COLO668 (cell line): ENCODE measurements around the gene ODR4.
"Not testable (repeated sequence)": the region's sequence is repeated elsewhere in the genome, so short reads cannot be mapped to it uniquely, and the experiment has no call there.

Experiments used
- DNase-seq: peaks from one replicate; lab custom pipeline; 2025; ENCODE audit not compliant: unreplicated experiment; lab: John Stamatoyannopoulos, UW

Gene ODR4

DNA sequence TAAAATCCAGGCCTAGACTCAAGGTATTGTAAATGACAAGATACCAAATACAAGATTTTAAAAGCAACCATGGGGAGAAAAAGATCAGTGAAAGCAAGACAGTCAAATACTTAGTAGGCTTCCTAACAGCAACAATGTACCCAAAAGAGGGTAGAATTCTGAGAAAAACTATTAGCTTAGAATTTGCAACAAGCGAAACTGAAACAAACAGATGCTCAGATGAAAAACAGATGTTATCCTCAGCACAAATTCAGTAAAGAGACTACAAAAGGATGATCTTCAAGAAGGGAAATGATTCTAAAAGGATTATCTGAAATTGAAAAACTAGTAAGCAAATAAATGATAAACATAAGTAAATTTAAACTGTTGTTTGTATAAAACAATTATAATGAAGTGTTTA is 45.3 kb downstream of the ODR4 start:
- no peak for DNase-seq

DNA sequence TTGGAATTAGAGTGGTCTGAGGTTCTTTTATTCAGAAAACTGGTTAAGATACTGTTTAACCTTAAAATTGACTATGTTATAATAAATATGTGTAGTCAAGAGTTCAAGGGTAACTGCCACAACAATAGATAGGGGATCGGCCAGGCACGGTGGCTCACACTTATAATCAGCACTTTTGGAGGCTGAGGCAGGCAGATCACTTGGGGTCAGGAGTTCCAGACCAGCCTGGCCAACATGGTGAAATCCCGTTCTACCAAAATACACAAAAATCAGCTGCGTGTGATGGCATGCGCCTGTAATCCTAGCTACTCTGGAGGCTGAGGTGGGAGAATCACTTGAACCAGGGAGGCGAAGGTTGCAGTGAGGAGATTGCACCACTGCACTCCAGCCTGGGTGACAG is 45.8 kb downstream of the ODR4 start:
- no peak for DNase-seq

DNA sequence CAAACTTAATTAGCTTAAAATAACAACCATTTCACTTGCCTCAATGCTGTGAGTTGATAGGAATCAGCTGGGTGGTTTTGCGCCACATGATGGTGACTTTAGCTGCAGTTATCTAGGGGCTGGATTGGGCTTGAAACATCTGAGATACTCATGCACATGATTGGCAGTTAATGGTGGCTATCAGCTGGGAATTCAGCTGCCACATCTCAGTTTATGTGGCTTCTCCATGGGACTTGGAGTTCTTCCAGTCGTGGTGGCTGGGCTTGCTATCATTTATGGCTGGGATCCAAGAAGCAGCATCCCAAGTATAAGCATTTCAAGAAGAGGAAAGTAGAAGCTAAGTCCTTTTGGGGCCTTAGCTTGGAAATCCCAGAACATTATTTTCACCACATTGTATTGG is 48.9 kb downstream of the ODR4 start:
- no peak for DNase-seq

DNA sequence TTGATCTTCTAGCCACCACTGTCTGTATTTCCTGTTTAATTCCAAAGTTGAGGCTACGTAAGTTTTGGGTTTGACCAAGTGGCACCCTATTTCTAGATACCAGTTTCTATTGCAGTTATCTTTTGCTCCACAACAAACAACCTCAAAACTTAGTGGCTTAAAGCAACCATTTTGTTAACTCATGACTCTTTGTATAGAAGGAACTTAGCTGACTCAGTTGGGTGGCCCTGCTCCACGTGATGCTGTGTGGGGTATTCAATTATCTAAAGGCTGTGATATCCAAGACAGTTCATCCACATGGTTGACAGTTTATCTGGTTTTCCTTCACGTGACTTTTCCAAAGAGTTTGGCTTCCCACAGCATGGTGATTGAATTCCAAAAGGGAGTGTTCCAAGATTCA is 50.5 kb downstream of the ODR4 start:
- DNase-seq, result no peak

DNA sequence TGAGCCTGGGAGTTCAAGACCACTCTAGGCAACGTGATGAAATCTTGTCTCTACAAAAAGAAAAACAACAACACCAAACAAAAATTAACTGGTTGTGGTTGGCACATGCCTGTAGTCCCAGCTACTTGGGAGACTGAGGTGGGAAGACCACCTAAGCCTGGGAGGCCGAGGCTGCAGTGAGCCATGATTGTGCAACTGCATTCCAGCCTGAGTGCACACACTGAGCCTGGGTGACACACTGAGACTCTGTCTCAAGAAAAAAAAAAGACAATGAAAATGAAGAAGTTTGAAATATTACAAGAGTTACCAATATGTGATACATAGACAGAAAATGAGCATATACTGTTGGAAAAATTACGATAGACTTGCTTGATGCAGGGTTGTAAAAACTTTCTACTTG is 53.4 kb downstream of the ODR4 start:
- no peak for DNase-seq

DNA sequence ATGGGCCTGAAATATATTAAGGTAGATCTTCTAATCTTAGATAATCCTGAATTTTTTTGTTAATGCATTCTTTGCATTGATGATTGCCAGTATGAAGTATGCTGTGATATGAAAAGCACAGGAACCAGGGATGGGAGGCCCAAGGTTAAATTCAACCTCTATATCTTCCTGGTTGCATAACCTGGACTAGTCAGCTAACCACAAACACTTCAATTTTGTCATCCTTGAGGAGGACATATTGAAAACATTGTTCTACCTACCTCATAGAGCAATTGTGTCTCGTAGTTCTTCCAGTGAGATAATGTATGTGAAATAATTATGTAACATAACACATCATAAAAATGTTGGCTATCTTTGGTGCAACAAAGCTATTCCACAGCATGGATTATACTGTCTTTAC is 59.7 kb downstream of the ODR4 start:
- DNase-seq, result no peak

DNA sequence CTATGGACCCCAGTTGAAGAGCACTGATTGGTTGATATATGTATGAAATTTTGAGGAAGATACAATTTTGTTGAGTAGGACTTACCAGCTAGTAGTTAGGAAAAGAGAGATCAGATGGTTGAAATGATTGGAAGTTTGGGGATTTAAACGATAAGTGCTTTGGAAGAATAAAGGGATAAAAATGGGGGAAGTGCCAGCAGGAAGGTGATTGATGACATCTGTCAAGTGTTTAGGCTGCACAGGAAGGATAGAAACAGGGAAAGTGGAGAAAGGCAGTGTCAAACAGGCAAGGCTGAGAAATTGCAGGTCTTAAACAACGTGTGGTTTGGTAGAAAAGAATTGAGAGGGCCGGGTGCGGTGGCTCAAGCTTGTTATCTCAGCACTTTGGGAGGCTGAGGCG is 62.9 kb downstream of the ODR4 start:
- DNase-seq, result no peak

DNA sequence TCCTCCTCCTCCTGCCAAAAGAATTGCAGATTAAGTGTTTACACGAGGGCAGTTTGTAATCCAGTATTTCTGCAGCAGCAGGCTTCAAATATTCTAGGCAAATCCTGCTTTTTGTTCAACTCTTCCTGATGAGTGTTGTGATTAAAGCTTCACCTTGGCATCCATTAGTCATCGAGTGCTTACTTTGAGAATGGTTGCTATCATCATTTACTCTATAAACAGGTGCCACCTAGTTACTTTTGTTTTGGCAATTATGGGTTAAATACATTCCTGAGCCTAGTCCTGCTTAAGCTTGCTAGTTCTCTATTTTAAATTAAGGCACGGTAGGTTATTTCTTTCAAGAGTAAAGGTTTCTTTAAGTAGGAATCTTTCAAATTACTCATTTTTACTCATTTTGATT is 64.9 kb downstream of the ODR4 start:
- DNase-seq, result no peak

DNA sequence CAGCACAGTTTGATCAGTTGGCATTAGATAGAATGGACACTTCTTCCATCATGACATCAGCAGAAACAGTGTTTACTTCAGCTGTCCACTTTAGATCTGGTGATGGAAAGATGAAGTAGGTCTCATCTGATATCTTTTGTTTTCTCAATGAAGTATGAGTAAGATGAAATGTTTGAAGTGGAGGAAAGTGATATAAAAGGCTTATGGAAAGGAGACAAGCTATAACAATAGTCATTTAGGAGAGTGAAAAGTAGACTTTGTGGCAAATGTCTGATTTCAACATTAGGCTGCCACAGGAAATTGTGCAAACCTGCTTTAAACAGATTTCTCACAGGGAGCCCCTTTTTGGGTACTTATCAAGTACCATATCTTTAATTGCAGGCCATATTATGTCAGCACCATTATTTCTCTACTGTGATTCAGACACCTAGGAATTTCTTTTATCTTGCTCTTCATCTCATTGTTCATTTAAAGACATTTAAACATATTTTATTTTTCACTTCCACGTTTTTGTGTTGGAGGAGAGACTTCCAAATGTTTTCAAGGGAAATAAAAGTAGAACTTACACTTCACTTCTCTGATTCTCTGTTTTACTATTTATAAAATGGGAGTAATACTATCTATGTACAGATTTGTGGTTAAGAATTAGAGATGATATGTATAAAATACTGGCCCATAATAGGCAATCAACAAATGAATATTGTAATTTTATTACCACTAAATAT is 67.2 kb downstream of the ODR4 start:
- DNase-seq, result no peak

DNA sequence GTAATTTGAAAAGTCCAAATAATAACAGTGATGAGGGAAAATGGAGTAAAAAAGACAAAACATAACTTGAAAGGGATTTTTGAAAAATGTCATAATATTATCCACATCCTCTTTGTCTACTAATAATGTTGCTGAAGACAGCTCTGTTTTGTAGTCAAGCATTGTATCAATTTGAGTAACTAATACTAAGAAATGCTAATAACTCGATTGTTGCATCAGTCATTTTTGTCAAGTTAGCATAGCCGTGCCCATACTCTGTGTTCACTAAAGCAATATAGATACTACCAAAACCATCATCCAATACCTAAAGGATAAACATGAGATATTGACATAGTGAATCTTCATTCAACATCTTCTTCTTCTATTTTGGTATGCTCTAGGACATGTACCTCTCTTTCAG is 68.0 kb downstream of the ODR4 start:
- DNase-seq, result no peak

DNA sequence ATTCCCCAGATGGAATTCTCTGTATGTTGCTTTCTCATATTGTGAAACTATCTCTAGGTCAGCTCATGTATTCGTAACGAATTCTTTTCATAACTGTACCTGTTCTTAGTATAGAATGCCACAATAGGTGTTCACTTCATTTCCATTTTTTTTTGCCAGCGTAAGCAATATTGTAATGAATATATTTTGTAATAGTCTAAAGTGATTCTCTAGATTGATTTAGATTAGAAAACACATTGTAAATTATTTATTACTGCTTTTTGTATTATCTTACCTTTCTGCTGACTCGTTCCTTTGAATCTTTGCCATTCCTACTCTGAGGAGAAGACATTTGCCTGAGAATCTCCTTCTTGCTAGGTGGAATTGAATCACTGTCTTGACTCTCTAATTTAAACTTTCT is 70.5 kb downstream of the ODR4 start:
- no peak for DNase-seq

DNA sequence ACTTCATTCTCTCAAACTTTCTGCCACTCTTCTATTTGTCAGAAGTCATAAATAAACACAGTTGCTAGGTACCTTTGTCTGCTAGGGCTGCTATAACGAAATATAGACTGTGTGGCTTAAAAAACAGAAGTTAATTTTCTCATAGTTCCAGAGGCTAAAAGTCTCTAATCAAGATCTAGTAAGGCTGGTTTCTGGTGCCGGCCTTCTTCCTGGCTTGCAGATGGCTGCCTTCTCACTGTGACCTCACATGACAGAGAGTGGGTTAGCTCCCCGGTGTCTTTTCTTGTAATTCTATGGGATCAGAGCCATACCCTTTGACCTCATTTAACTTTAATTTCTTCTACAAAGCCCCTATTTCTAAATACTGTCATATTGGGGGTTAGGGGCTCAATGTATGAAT is 79.3 kb downstream of the ODR4 start:
- no peak for DNase-seq

DNA sequence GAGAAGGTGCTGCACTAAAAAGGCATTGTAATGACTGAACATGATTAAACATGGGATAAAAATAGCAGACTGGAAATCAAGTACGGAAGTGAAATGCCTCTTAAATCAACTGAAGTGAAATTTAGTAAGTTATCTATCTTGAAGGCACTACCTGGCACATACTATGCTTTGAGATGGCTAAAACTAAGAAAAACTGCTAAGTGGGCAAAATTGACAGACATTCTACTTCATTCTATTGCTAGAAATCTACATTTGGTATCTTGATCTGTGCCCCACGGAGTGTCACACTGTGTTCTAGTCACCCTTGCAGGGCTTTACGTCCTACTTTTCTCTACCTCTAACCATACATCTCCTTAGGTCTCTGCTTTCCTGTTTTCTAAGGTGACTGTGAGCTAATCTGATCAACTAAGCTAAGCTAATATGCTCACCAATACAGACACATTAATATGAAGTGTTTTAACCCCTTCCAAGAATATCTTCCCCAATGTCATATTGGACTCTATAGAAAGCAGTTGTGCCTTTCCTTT is 81.2 kb downstream of the ODR4 start:
- peak; percentile 7 for DNase-seq

DNA sequence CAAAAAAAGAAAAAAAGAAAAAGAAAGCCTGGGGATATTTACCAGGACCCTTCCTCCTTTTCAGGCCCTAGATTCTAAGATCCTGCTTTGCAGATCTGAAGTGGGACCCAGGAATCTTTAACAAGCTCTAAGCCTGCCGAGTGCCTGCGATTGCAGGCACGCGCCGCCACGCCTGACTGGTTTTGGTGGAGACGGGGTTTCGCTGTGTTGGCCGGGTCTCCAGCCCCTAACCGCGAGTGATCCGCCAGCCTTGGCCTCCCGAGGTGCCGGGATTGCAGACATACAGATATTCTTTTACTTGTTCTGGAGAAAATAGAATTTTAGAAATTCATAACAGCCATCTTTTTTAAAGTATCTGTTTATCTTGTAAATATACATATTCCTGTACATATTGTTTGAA is 83.5 kb downstream of the ODR4 start:
- not testable (repeated sequence) for DNase-seq

DNA sequence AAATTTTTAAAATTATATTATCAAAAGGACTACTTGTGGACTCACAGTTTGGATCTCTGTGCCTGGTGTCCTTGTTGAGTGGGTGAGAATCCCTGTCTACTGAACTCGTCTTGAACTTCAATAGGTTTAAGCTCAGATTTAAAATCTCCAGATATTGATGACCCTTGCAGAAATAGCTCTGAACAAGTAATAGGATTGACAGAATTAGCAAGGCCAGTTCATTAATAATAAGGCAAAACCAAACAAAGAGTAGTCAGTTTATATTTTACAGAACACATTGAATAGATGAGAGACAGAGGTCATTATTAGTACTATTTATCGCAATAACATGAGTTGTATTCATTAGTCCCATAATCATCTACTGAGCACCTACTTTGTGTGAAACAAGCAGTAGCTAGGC is 85.4 kb downstream of the ODR4 start, which contains the start of gene PDC:
Gene PDC, minus strand, starts transcription at position 101 of the 400 bp plus-strand sequence. CDS start 11,655 bp downstream, outside the sequence.
- DNase-seq, result no peak

DNA sequence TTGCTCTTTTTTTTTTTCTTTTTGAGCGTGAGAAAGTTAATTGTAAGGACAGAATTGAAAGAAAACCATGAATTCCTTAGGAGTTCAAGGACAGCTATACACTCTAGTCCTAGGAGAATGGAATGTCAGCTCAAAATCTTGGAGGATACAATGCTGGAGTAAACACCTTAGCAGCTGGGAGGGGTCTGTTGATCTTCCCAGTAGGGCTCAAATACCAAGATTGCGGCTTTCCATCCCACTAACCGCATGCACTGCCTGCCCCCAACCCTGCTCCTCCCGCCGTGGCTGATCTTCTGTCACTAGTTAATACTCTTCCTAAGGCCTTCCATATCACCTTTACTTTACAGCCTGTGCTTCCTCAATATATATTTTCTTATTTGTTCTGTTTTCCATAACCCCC is 87.9 kb downstream of the ODR4 start:
- no peak for DNase-seq

DNA sequence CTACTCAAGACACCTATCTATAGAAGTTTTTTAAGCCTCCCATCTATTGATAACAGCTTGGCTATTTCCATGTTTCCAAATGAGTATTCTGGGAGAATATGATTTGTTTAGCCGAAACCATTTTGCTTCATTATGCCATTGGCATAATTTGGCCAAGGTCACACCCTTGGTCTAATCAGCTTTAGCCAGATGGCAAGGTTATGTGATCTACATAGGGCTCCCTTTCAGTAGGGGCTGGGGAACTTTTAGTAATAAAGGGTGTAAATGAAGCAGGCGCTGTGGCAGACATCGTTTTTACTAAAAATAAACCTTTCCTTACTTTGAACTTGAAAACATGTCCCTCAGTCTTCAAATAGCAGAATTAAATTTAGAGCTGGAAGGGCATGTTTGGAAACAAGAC is 88.3 kb downstream of the ODR4 start:
- DNase-seq, result no peak

DNA sequence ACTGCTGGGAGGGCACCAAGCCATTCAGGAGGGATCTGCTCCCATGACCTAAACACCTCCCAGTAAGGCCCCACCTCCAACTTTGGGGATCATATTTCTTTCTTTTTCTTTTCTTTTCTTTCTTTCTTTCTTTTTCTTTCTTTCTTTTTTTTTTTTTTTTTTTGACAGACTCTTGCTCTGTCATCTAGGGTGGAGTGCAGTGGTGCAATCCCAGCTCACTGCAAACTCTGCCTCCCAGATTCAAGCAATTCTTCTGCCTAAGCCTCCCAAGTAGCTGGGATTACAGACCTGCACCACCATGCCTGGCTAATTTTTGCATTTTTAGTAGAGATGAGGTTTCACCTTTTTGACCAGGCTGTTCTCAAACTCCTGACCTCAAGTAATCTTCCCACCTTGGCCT is 89.9 kb downstream of the ODR4 start:
- not testable (repeated sequence) for DNase-seq

DNA sequence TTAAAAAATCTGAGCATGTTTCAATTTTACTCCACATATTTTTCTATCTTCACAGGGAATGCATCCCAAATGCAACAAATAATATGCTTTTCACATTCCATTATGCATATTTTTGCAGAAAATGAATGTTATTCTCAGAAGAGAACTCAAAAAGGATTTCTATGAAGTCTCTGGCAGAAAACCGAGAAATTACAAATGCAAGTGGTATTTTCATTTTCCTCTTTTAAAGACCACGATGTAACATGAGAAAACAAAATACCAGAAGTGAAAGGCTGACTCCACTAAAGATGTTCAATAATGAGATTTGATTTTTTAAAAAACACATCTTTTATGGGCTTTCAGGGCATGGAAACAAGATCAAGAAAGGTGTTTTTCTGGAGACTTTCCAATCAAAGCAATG is 90.3 kb downstream of the ODR4 start:
- no peak for DNase-seq
